Pancreas (tissue), 10 donors: Measurements from ENCODE around the gene CYP2A7. TPM values are rescaled to one million over a fixed set of nuclear protein-coding genes. Genes with fewer than 3 reads are reported as not detected.
"Not testable (repeated sequence)": the region's sequence is repeated elsewhere in the genome, so short reads cannot be mapped to it uniquely, and the experiment has no call there.

Experiments
- ATAC-seq, 4 donors: fragments of 200-7000 bp; cut with Tn5 transposase; one replicate each; pipeline versions ENCODE4 v1.8.0 to v1.9.1; 2020; ENCODE audit warnings: mild to moderate bottlenecking in 4 of 4, moderate library complexity in 4 of 4
- DNase-seq, 6 donors: peaks; one replicate each; pipeline ENCODE4 v3.0.0-alpha.2; 2020
- FAIRE-seq: peaks from 2 replicates; lab custom pipeline; 2012; peaks lifted over from hg19 to GRCh38; lab: Jason Lieb, UNC
- H3K27ac ChIP-seq, 4 donors: fragments of 200-600 bp; sonication (generic); 1 replicate in 3 of 4; 2 replicates in 1 of 4; pipeline versions ENCODE4 v1.5.0 to v1.8.0; 2020
- H3K27me3 ChIP-seq, 4 donors: fragments of 200-600 bp; one replicate each; pipeline ENCODE4 v1.8.0; 2021
- H3K36me3 ChIP-seq, 3 donors: fragments of 200-600 bp; sonication (generic) in 1 of 3; one replicate each; pipeline versions ENCODE4 v1.5.0 to v1.8.0; 2020 to 2021
- H3K4me1 ChIP-seq, 3 donors: fragments of 200-600 bp; one replicate each; pipeline ENCODE4 v1.8.0; 2021
- H3K4me3 ChIP-seq, 4 donors: fragments of 200-600 bp; sonication (generic) in 2 of 4; one replicate each; pipeline versions ENCODE4 v1.5.0 to v1.8.0; 2020 to 2021
- H3K9me3 ChIP-seq, 4 donors: fragments of 200-600 bp; one replicate each; pipeline ENCODE4 v1.8.0; 2021
- WGBS, 2 donors: extraction: QIAGEN DNeasy Blood & Tissue Kit; methylation state at CpG; one replicate each; pipeline ENCODE4 v1.1.7; 2013; 5-methylcytosine and 5-hydroxymethylcytosine counted together
- intact Hi-C, 3 donors: fragments of 100-400 bp; cut with DNase I; formaldehyde crosslinking; loops; one replicate each; pipeline versions ENCODE4 v1.11.1 to v1.14.2; 2022
- polyA plus RNA-seq, 2 donors: library from polyadenylated mRNA; stranded (reverse); fragments of 200-250 nt; gene quantifications; one replicate each; pipeline ENCODE4 v1.2.3, GENCODE V29; 2013
- total RNA-seq, 6 donors: library from RNA; stranded (reverse); fragmentation: NEBNext Ultra II Directional in 4 of 6; extraction: Animal tissue kit (Norgen Biotek cat#: 25700) in 4 of 6; gene quantifications; one replicate each; pipeline versions ENCODE4 v1.2.1 to v1.2.4, GENCODE V29; 2021 to 2023
- TF ChIP-seq, protein P1 (sequence below), 4 donors: fragments of 200-600 bp; sonication (generic) in 3 of 4; IDR thresholded peaks; one replicate each; pipeline versions ENCODE4 v1.5.0 to v1.8.0; 2021; ENCODE audit warnings: antibody characterized with exemption in 4 of 4
- donor health status: healthy with polysubstance abuse.
- donor health status: DM: no; HTN: no; CAD: no; lungs with moderate emphysema.
- donor health status: DM: no; HTN: no; CAD: no.
- donor health status: control.
- donor health status: control.
- donor health status: Bipolar disorder and iron deficiency.
- donor health status: DM: yes; HTN: yes; CAD: no.
- donor health status: DM: no; HTN: no; CAD: no.
- donor health status: DM: no; HTN: no; CAD: no.
- donor health status: DM: yes; HTN: yes; CAD: no.

The CYP2A7 gene
- total and polyA plus RNA-seq, 8 donors = 0.25 TPM; not detected in 7

DNA sequence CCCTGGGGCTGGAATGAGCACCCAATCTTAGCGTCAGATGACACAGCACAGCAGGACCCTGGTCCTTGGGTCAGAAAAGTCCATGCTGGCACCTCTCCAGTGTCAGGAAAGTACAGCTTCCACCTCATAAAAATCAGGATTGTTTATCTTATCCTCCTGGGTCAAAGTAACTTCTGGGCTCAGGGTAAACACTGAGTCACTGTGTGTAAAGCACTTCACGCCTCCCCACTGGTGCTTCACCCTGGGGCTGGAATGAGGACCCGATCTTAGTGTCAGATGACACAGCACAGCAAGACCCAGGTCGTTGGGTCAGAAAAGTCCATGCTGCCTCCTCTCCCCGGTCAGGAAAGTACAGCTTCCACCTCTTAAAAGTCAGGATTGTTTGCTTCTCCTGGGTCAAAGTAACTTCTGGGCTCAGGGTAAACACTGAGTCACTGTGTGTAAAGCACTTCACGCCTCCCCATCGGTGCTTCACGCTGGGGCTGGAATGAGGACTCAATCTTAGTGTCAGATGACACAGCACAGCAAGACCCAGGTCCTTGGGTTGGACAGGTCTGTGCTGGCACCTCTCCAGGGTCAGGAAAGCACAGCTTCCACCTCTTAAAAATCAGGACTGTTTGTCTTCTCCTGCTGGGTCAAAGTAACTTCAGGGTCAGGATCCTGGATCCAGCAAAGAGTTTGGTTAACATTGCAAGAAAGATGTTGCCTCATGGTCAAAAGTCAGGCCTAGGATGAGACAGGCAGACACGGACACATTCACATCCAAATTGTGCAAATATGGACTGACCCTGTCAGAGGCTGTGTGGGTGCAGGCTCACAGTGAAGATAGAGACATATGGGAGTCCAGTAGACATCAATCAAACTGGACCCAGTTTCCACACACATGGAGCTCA is 39.2 kb upstream of the CYP2A7 start:
- peak in 5 of 6 donors; percentile 19 to 66 (median 55) for DNase-seq

DNA sequence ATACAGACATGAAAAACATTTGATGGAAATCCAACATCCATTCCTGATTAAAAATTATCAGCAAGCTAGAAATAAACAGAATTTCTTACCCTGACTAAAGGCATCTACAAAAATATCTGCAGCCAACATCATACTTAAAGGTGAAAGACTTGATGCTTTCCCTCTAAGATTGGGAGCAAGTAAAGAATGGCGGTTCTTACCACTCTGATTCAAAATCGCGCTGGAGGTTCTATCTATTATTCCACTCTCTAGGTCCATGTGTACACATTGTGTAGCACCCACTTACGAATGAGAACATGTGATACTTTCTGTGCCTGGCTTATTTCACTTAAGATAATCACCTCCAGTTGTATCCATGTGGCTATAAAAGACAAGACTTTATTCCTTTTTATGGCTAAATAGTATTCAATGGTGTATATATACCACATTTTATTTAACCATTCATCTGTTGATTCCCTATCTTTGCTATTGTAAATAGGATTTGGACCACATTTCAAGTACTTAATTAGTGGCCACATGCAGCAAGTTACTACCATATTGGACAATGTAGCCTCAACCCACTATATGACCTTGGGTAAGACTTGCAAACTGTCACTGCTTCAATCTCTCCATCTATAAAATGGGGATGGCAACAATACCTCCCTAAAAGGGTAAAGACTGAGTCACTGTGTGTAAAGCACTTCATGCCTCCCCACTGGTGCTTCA is 38.4 kb upstream of the CYP2A7 start:
- WGBS, 2 donors = 76 to 98% methylated on average over 4 of the region's 4 CpGs
- Histone ChIP-seq H3K27me3 (no peaks in the 10 kb centered on the region), H3K27ac (peak overlapping the region in 1 of 4 donors; percentile 19), H3K36me3 (no peaks in the 10 kb centered on the region), H3K4me3 (no peak overlapping the region), H3K4me1 (no peaks in the 10 kb centered on the region), H3K9me3 (no peaks in the 10 kb centered on the region)
- no peak for FAIRE-seq
- intact Hi-C loops = no loop called here
- TF ChIP-seq, protein P1, sequence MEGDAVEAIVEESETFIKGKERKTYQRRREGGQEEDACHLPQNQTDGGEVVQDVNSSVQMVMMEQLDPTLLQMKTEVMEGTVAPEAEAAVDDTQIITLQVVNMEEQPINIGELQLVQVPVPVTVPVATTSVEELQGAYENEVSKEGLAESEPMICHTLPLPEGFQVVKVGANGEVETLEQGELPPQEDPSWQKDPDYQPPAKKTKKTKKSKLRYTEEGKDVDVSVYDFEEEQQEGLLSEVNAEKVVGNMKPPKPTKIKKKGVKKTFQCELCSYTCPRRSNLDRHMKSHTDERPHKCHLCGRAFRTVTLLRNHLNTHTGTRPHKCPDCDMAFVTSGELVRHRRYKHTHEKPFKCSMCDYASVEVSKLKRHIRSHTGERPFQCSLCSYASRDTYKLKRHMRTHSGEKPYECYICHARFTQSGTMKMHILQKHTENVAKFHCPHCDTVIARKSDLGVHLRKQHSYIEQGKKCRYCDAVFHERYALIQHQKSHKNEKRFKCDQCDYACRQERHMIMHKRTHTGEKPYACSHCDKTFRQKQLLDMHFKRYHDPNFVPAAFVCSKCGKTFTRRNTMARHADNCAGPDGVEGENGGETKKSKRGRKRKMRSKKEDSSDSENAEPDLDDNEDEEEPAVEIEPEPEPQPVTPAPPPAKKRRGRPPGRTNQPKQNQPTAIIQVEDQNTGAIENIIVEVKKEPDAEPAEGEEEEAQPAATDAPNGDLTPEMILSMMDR (IDR thresholded peaks at IDR 0.05) = no peak
- DNase-seq = no peak
- no peak for ATAC-seq

More for the DNA sequence above, 39.2 kb upstream of the CYP2A7 start:
- Histone ChIP-seq H3K9me3 (no peaks in the 10 kb centered on the region), H3K27ac (peak overlapping the region in 1 of 4 donors; percentile 19), H3K27me3 (no peaks in the 10 kb centered on the region), H3K4me3 (no peak overlapping the region), H3K4me1 (no peaks in the 10 kb centered on the region), H3K36me3 (no peaks in the 10 kb centered on the region)
- TF ChIP-seq, protein P1 (IDR thresholded peaks at IDR 0.05) = no peak
- peak; percentile 76 to 86 (median 82) for ATAC-seq
- FAIRE-seq = no peak
- 17 to 21% methylated on average over 9 of the region's 9 CpGs for WGBS, 2 donors
- intact Hi-C loops = no loop called here

DNA sequence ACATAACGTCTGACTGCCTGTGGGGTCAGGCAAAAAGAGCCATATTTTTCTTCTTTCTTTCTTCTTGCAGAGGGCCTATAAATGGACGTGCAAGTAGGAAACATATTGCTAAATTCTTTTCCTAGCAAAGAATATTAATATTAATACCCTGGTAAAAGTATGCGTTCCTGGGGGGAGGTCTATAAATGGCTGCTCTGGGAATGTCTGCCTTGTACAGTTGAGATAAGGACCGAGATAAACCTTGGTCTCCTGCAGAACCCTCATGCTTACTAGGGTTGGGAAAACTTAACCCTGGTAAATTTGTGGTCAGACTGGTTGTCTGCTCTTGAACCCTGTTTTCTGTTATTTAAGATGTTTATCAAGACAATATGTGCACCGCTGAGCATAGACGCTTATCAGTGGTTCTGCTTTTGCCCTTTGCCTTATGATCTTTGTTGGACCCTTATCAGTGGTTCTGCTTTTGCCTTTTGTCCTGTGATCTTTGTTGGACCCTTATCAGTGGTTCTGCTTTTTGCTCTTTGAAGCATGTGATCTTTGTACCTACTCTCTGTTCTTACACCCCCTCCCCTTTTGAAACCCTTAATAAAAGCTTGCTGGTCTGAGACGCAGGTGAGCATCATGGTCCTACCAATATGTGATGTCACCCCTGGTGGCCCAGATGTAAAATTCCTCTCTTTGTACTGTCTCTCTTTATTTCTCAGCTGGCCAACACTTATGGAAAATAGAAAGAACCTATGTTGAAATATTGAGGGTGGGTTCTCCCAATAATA is 37.7 kb upstream of the CYP2A7 start:
- intact Hi-C loops, H3K27ac ChIP-seq, H3K4me1 ChIP-seq, H3K4me3 ChIP-seq, H3K27me3 ChIP-seq, DNase-seq, H3K36me3 ChIP-seq, ATAC-seq, FAIRE-seq, H3K9me3 ChIP-seq: not testable (repeated sequence)
- WGBS, 2 donors = 54 to 63% methylated on average over 7 of the region's 7 CpGs

DNA sequence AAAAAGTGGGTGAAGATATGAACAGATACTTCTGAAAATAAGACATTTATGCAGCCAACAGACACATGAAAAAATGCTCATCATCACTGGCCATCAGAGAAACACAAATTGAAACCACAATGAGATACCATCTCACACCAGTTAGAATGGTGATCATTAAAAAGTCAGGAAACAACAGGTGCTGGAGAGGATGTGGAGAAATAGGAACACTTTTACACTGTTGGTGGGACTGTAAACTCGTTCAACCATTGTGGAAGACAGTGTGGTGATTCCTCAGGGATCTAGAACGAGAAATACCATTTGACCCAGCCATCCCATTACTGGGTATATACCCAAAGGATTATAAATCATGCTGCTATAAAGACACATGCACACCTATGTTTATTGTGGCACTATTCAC is 36.3 kb upstream of the CYP2A7 start:
- H3K4me3 ChIP-seq, ATAC-seq, H3K9me3 ChIP-seq, H3K27me3 ChIP-seq, DNase-seq, FAIRE-seq, intact Hi-C loops, H3K4me1 ChIP-seq, H3K27ac ChIP-seq, H3K36me3 ChIP-seq: not testable (repeated sequence)
- 32 to 44% methylated on average over 2 of the region's 2 CpGs for WGBS, 2 donors

DNA sequence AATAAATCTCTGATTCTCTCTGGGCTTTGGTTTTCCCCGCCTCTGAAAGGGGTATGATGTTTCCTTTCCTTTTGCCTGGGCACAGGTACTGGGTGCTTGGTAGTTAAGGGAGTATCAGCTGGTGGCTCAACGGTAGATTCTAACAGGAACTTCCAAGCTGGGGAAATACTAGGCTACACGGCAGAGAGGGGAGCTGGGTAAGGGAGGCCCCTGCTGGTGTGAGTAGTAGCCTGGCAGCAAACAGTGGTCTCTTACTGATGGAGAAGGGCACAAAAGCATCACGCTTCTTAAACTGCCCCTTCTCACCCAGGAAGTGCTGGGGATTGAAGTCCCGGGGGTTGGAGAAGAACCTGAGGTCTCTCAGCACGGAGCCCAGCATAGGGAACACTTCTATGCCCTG is 26.9 kb upstream of the CYP2A7 start:
- Histone ChIP-seq H3K4me1 (no peaks in the 10 kb centered on the region), H3K27ac (no peak overlapping the region), H3K9me3 (no peaks in the 10 kb centered on the region), H3K36me3 (no peaks in the 10 kb centered on the region), H3K4me3 (peak overlapping the region in 1 of 4 donors; percentile 37), H3K27me3 (no peaks in the 10 kb centered on the region)
- peak in 2 of 6 donors; percentile 23 to 55 for DNase-seq
- 37 to 48% methylated on average over 6 of the region's 6 CpGs for WGBS, 2 donors
- TF ChIP-seq, protein P1 (IDR thresholded peaks at IDR 0.05) = peak in 2 of 4 donors; percentile 19
- peak in 3 of 4 donors; percentile 36 to 93 (median 93) for ATAC-seq
- no peak for FAIRE-seq
- intact Hi-C loops = loop anchor here in 1 of 3 donors (10.0 kb wide), 1 partner anchor 244 kb away; no protein-coding TSS in a partner anchor
